ENCODE measurements around the gene LCN1. TPM values are rescaled to one million over a fixed set of nuclear protein-coding genes. Genes with fewer than 3 reads are reported as not detected.

Gene LCN1
- total RNA-seq, 1 experiment from 2014 or later = not detected

DNA sequence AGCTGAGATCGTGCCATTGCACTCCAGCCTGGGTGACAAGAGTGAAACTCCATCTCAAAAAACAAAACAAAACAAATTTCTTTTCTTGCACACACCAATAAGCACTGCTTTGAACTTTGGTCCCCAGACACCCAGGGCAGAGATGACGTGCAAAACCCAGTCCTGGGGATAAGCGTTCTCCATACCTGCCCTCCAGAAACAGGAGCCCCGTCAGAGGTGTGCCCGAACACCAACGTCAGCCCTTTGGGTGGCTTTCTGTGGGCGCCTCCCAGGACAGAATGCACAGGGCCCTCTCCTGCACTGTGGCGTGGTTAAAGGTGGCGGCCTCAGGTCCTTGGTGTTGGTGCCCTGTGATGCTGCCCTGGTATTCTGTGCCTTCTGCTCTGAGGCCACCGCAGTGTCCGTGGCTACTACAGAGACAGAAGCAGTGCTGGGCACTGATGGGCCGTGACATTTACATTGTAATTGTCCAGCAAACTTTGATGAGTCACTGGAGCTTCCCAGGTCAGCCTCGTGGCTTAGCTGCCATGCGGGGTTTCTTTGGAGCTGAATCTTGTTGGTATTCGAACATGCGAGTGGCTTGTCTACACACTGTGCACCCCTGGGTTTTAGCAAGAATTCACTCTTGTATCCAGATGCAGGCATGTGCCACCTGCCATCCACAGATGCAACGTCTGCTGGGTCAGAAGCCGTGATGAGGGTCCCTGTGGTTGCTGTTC is 31.9 kb upstream of the LCN1 start:
- WGBS (ENCODE audit: extremely low coverage, insufficient read length, low lambda C conversion rate) = no CpG with 5 or more reads among the region's 18 CpGs
- Mint-ChIP-seq H3K27me3 (ENCODE audit: low read depth) (no peaks in the 10 kb centered on the region), H3K9me3 (no peaks in the 10 kb centered on the region), H3K36me3 (ENCODE audit: insufficient read depth in 1 of 3, low read depth in 3 of 3) (peaks cover 23 to 45% (median 40%) of the 10 kb centered on the region in 3 experiments), H3K4me1 (peaks cover 10 to 14% of the 10 kb centered on the region in 2 experiments; a peak in 3 of 4 replicates), H3K4me3 (no peak overlapping the region), H3K27ac (no peak overlapping the region)
- Histone ChIP-seq H3K27me3 (ENCODE audit: insufficient read depth, low read length) (no peaks in the 10 kb centered on the region), H2BK120ac (ENCODE audit: low read depth, low read length, poor library complexity, severe bottlenecking) (no peak overlapping the region), H3K4me1 (ENCODE audit: insufficient read depth, low read length) (no peaks in the 10 kb centered on the region), H3K27ac (ENCODE audit: insufficient read length, low read depth, low read length) (no peak overlapping the region), H2BK5ac (ENCODE audit: insufficient read length, low read length) (no peak overlapping the region), H2AK5ac (ENCODE audit: insufficient read length, low read length) (no peak overlapping the region), H3K79me2 (ENCODE audit: insufficient read depth, low read length) (no peaks in the 10 kb centered on the region), H4K20me1 (ENCODE audit: control insufficient read depth, insufficient read depth, insufficient read length) (no peaks in the 10 kb centered on the region), H3K23ac (ENCODE audit: insufficient read length, low read depth, low read length) (no peak overlapping the region), H4K5ac (ENCODE audit: insufficient read length, low read depth, low read length) (no peak overlapping the region), H4K8ac (replicated peaks; ENCODE audit: insufficient read length, low read depth, low read length) (no peak overlapping the region), H3K79me1 (ENCODE audit: insufficient read depth, low read depth, low read length, poor library complexity, severe bottlenecking) (no peaks in the 10 kb centered on the region), H2AFZ (ENCODE audit: low read length) (no peak overlapping the region), H3T11ph (ENCODE audit: low read length) (no peak overlapping the region), H3K9ac (ENCODE audit: extremely low read depth, insufficient read length, low read length) (no peak overlapping the region), H3K18ac (ENCODE audit: insufficient read length, low read depth, low read length) (no peak overlapping the region), H3K9me3 (ENCODE audit: control insufficient read depth, low read depth, low read length) (no peaks in the 10 kb centered on the region), H3K4me2 (ENCODE audit: insufficient read depth, insufficient read length, low read length) (no peak overlapping the region), H2BK15ac (ENCODE audit: low read depth, low read length) (no peak overlapping the region), H3K4ac (ENCODE audit: low read depth, low read length) (no peak overlapping the region), H3K14ac (ENCODE audit: insufficient read depth, low read length) (no peak overlapping the region; the same call in 1 of the 2 replicates), H2BK20ac (ENCODE audit: low read depth, low read length, poor library complexity, severe bottlenecking) (no peak overlapping the region), H2BK12ac (ENCODE audit: insufficient read length, low read depth, low read length) (no peak overlapping the region), H4K91ac (ENCODE audit: insufficient read length, low read depth, low read length) (no peak overlapping the region), H3K23me2 (ENCODE audit: insufficient read length, low read depth, low read length, poor library complexity, severe bottlenecking) (no peaks in the 10 kb centered on the region), H3K56ac (ENCODE audit: insufficient read length, low read depth, low read length) (no peak overlapping the region)
- DNase-seq = no peak
- no peak for TF ChIP-seq CTCF (conservative IDR thresholded peaks at IDR 0.05)
